MM.1S (cell line): ENCODE data around the gene P4HA3.

Source experiments
- EZH2 ChIP-seq: fragments of 300-600 bp; sonication (generic); optimal IDR thresholded peaks from 2 replicates; pipeline ENCODE3; 2017; ENCODE audit warnings: low read depth, mild to moderate bottlenecking, antibody characterized with exemption, low read length, mixed read lengths
- EZH2phosphoT487 ChIP-seq: fragments of 300-600 bp; sonication (generic); IDR thresholded peaks from 2 replicates; pipeline ENCODE4 v1.6.1; 2018; ENCODE audit warnings: antibody characterized with exemption, low read length
- TF ChIP-seq, protein P1 (sequence below): fragments of 300-600 bp; sonication (generic); IDR thresholded peaks from 2 replicates; pipeline ENCODE4 v1.5.1; 2016; ENCODE audit warnings: antibody characterized with exemption, low read length, mixed read lengths

DNA sequence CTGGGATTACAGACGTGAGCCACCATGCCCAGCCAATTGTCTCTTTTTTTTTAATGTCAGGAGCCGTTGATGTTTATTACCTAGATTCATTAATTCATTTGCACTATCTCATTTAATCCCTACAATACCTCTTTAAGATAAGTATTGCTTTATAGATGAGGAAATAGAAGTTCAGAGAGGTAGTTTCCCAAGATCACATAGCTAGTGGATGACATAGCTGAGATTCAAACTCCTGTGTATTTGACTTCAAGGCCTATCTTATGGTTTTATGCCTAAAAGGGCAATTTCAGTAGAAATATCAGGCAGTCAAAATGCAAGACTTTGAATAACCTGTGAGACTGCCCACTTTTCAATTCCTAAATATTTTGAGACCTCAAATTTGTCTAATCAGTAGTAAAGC, 73.9 kb downstream of the P4HA3 start:
- TF ChIP-seq, protein P1, sequence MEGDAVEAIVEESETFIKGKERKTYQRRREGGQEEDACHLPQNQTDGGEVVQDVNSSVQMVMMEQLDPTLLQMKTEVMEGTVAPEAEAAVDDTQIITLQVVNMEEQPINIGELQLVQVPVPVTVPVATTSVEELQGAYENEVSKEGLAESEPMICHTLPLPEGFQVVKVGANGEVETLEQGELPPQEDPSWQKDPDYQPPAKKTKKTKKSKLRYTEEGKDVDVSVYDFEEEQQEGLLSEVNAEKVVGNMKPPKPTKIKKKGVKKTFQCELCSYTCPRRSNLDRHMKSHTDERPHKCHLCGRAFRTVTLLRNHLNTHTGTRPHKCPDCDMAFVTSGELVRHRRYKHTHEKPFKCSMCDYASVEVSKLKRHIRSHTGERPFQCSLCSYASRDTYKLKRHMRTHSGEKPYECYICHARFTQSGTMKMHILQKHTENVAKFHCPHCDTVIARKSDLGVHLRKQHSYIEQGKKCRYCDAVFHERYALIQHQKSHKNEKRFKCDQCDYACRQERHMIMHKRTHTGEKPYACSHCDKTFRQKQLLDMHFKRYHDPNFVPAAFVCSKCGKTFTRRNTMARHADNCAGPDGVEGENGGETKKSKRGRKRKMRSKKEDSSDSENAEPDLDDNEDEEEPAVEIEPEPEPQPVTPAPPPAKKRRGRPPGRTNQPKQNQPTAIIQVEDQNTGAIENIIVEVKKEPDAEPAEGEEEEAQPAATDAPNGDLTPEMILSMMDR = no peak
- TF ChIP-seq EZH2phosphoT487 = no peak
- TF ChIP-seq EZH2 = no peak
